Right lobe of liver (tissue), 6 donors: Measurements from ENCODE around the gene CYTH3. TPM values are rescaled to one million over a fixed set of nuclear protein-coding genes. Genes with fewer than 3 reads are reported as not detected.
A peak's percentile ranks its signal among the peaks of the same experiment; 100 is the strongest.

Source experiments
- ATAC-seq, 4 donors: fragments of 200-7000 bp; cut with Tn5 transposase; one replicate each; pipeline ENCODE4 v1.9.1; 2020; ENCODE audit warnings: mild to moderate bottlenecking in 4 of 4, moderate library complexity in 4 of 4
- DNase-seq, 3 donors: peaks; one replicate each; pipeline ENCODE4 v3.0.0-alpha.2; 2020
- H3K27ac ChIP-seq, 3 donors: fragments of 200-600 bp; one replicate each; pipeline ENCODE4 v1.8.0; 2022
- H3K27me3 ChIP-seq, 2 donors: fragments of 200-600 bp; one replicate each; pipeline ENCODE4 v1.8.0; 2022
- H3K36me3 ChIP-seq, 4 donors: fragments of 200-600 bp; sonication (generic) in 1 of 4; one replicate each; pipeline versions ENCODE4 v1.5.1 to v1.8.0; 2017 to 2022; ENCODE audit warnings: control low read depth in 1 of 4
- H3K4me1 ChIP-seq, 4 donors: fragments of 200-600 bp; sonication (generic) in 1 of 4; one replicate each; pipeline versions ENCODE4 v1.5.1 to v1.8.0; 2017 to 2022; ENCODE audit warnings: control low read depth in 1 of 4
- H3K4me3 ChIP-seq, 3 donors: fragments of 200-600 bp; one replicate each; pipeline ENCODE4 v1.8.0; 2022
- H3K9me3 ChIP-seq, 4 donors: fragments of 200-600 bp; sonication (generic) in 1 of 4; one replicate each; pipeline versions ENCODE4 v1.5.1 to v1.8.0; 2017 to 2022; ENCODE audit warnings: control low read depth in 1 of 4
- CTCF ChIP-seq, 4 donors: fragments of 200-600 bp in 3 of 4; fragments of 450-650 bp in 1 of 4; IDR thresholded peaks; one replicate each; pipeline versions ENCODE4 v1.5.1 to v1.8.0; 2016 to 2022; ENCODE audit warnings: antibody characterized with exemption in 4 of 4, mild to moderate bottlenecking in 2 of 4
- POLR2A ChIP-seq: fragments of 450-650 bp; IDR thresholded peaks from one replicate; pipeline ENCODE4 v1.6.1; 2017; ENCODE audit warnings: antibody characterized with exemption, mild to moderate bottlenecking
- WGBS: methylation state at CpG from one replicate; pipeline ENCODE4 v1.1.6; 2018; ENCODE audit warnings: low coverage, low lambda C conversion rate; ENCODE audit not compliant: insufficient coverage; ENCODE audit errors: missing lambda C conversion rate; 5-methylcytosine and 5-hydroxymethylcytosine counted together
- intact Hi-C, 2 donors: fragments of 100-400 bp; cut with DNase I; formaldehyde crosslinking; loops; one replicate each; pipeline versions ENCODE4 v1.11.2 to v1.14.1; 2022
- long read RNA-seq: library from polyadenylated mRNA; unstranded; transcript quantifications from one replicate; pipeline ENCODE4 v2.0.0, GENCODE V29; 2019
- total RNA-seq, 6 experiments: library from RNA; depleted of rRNA in 2 of 6; stranded (reverse); fragments of >200 nt in 2 of 6; fragmentation: NEBNext Ultra II Directional in 3 of 6; extraction: Animal tissue kit (Norgen Biotek cat#: 25700) in 3 of 6; gene quantifications; one replicate each; pipeline versions ENCODE4 v1.1.0 to v1.2.4, GENCODE V29; 2016 to 2023
- donor health status: DM: no; HTN: yes; CAD: no.
- donor health status: DM: no; HTN: no; CAD: no.
- donor health status: DM: no; HTN: no; CAD: no.
- donor health status: DM: no; HTN: yes; CAD: no.
- donor health status: DM: no; HTN: yes; CAD: no.

Gene CYTH3
- total RNA-seq: 1 to 10 TPM; 2.7 to 6.6 (median 4.1) TPM
- long read RNA-seq: 0 reads

GRCh38 chr7:6272481-6273323 is at the start of gene CYTH3:
TSS of gene CYTH3 (minus strand) at chr7:6272624. CDS start at chr7:6272507, 117 bp downstream.
- WGBS: 48% methylated on average over 8 of the region's 67 CpGs
- Histone ChIP-seq H3K4me1 (peaks cover 0 to 10% (median 3%) of the 10 kb centered on the region in 4 donors), H3K4me3 (peak within 1 kb of the TSS; percentile 74 to 80 (median 77)), H3K36me3 (no peaks in the 10 kb centered on the region), H3K27ac (peak within 1 kb of the TSS; percentile 31 to 69 (median 49)), H3K27me3 (no peaks in the 10 kb centered on the region), H3K9me3 (no peaks in the 10 kb centered on the region)
- DNase-seq (peak; percentile 84 to 88 (median 86)), ATAC-seq (peak; percentile 94 to 98 (median 98))
- intact Hi-C loops: no loop called here
- TF ChIP-seq POLR2A (peak; percentile 75), CTCF (IDR thresholded peaks at IDR 0.05) (no peak)

DNA sequence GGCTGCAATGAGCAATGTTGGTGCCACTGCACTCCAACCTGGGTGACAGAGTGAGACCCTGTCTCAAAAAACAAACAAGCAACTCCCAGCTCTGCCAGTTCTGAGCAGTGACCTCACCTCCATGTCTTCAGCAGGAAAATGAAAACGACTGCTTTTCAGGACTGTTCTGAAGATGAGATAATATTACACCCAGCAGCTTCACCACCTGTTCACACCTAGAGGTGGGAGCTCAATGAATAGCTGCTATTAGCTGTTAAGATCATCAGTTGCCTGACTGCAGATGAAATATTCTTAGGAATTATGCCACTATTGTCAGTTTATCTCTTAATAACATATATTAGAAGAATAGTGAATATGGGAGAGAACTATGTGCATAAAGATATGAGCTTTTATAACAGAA is 48.4 kb upstream of the CYTH3 start:
- intact Hi-C loops: loop anchor here (10.0 kb wide), 1 partner anchor 156 kb away; no protein-coding TSS in a partner anchor
- no peaks in the 10 kb centered on the region for H3K9me3 ChIP-seq
- H3K36me3 ChIP-seq: no peaks in the 10 kb centered on the region
- no peaks in the 10 kb centered on the region for H3K4me1 ChIP-seq
- 17% methylated on average over 1 of the region's 1 CpG for WGBS
- no peak overlapping the region for H3K27ac ChIP-seq
- DNase-seq (no peak), ATAC-seq (no peak)
- TF ChIP-seq POLR2A (no peak), CTCF (IDR thresholded peaks at IDR 0.05) (no peak)
- no peaks in the 10 kb centered on the region for H3K27me3 ChIP-seq
- no peak overlapping the region for H3K4me3 ChIP-seq

GRCh38 chr7:6317797-6318438 is 45.5 kb upstream of the CYTH3 start:
- Histone ChIP-seq H3K4me1 (no peaks in the 10 kb centered on the region), H3K27me3 (no peaks in the 10 kb centered on the region), H3K4me3 (no peak overlapping the region), H3K27ac (peak overlapping the region in 2 of 3 donors; percentile 15 to 26), H3K36me3 (no peaks in the 10 kb centered on the region), H3K9me3 (no peaks in the 10 kb centered on the region)
- intact Hi-C loops: no loop called here
- WGBS: 48% methylated on average over 9 of the region's 16 CpGs
- DNase-seq (peak in 1 of 3 donors; percentile 39), ATAC-seq (peak; percentile 64 to 93 (median 80))
- TF ChIP-seq CTCF (IDR thresholded peaks at IDR 0.05) (no peak), POLR2A (no peak)

- Histone ChIP-seq H3K27ac (no peak overlapping the region), H3K27me3 (no peaks in the 10 kb centered on the region), H3K36me3 (no peaks in the 10 kb centered on the region), H3K4me1 (no peaks in the 10 kb centered on the region), H3K9me3 (no peaks in the 10 kb centered on the region), H3K4me3 (no peak overlapping the region)
- no peak for ATAC-seq
- intact Hi-C loops: no loop called here
- no peak for DNase-seq
- TF ChIP-seq POLR2A (no peak), CTCF (IDR thresholded peaks at IDR 0.05) (no peak)
- WGBS: 71% methylated on average over 6 of the region's 6 CpGs
These were observed 43.8 kb upstream of the CYTH3 start for GRCh38 chr7:6316226-6316625.
